GM23338 (cell line): Measurements from ENCODE around the gene PRSS23. TPM values are rescaled to one million over a fixed set of nuclear protein-coding genes. Genes with fewer than 3 reads are reported as not detected.

Experiments used
- ATAC-seq: fragments of 200-7000 bp; cut with Tn5 transposase; 3 replicates; pipeline ENCODE4 v1.9.1; 2020
- DNase-seq: peaks from one replicate; pipeline ENCODE4 v3.0.0-alpha.2; 2015; ENCODE audit warnings: low spot score
- H2AFZ ChIP-seq: fragments of 200-600 bp; sonication (generic); 2 replicates; pipeline ENCODE4 v1.8.0; 2016; ENCODE audit warnings: antibody characterized with exemption, mild to moderate bottlenecking, moderate library complexity
- H3F3A ChIP-seq: fragments of 200-600 bp; sonication (generic); replicated peaks from 2 replicates; pipeline ENCODE4 v1.8.0; 2017; ENCODE audit warnings: antibody characterized with exemption, mixed run types, low read depth
- H3K27ac ChIP-seq: fragments of 200-600 bp; sonication (generic); 2 replicates; pipeline ENCODE4 v1.6.1; 2016; ENCODE audit warnings: low read depth
- H3K27me3 ChIP-seq: fragments of 200-600 bp; sonication (generic); 2 replicates; pipeline ENCODE4 v1.8.0; 2016; ENCODE audit warnings: mild to moderate bottlenecking, mixed run types, moderate library complexity; ENCODE audit not compliant: insufficient read depth
- H3K36me3 ChIP-seq: fragments of 200-600 bp; sonication (generic); 2 replicates; pipeline ENCODE4 v1.8.0; 2016; ENCODE audit warnings: mild to moderate bottlenecking; ENCODE audit not compliant: insufficient read depth
- H3K4me1 ChIP-seq: fragments of 200-600 bp; sonication (generic); 2 replicates; pipeline ENCODE4 v1.8.0; 2016; ENCODE audit warnings: mild to moderate bottlenecking, moderate library complexity; ENCODE audit not compliant: insufficient read depth
- H3K4me2 ChIP-seq: fragments of 200-600 bp; sonication (generic); 2 replicates; pipeline ENCODE4 v1.7.1; 2017; ENCODE audit warnings: mixed run types
- H3K4me3 ChIP-seq: fragments of 200-600 bp; sonication (generic); 2 replicates; pipeline ENCODE4 v1.6.1; 2016; ENCODE audit warnings: mixed run types
- H3K79me2 ChIP-seq: fragments of 200-600 bp; sonication (generic); replicated peaks from 2 replicates; pipeline ENCODE4 v1.8.0; 2017; ENCODE audit warnings: mild to moderate bottlenecking; ENCODE audit not compliant: insufficient read depth
- H3K9me2 ChIP-seq: fragments of 200-600 bp; sonication (generic); 2 replicates; pipeline ENCODE4 v1.8.0; 2017; ENCODE audit not compliant: insufficient read depth
- H4K20me1 ChIP-seq: fragments of 200-600 bp; sonication (generic); replicated peaks from 2 replicates; pipeline ENCODE4 v1.8.0; 2017; ENCODE audit warnings: mild to moderate bottlenecking; ENCODE audit not compliant: insufficient read depth
- H3K27ac Mint-ChIP-seq: 2 replicates; pipeline ENCODE4 v1.8.0; 2020; ENCODE audit warnings: inconsistent platforms, mild to moderate bottlenecking, moderate library complexity, mixed read lengths
- H3K27me3 Mint-ChIP-seq: 3 replicates; pipeline ENCODE4 v1.8.0; 2022; ENCODE audit warnings: low read depth, mild to moderate bottlenecking, moderate library complexity, mixed read lengths, inconsistent platforms; ENCODE audit not compliant: insufficient read depth, poor library complexity
- H3K36me3 Mint-ChIP-seq: 3 replicates; pipeline ENCODE4 v1.8.0; 2021; ENCODE audit warnings: low read depth, mild to moderate bottlenecking, inconsistent platforms, moderate library complexity, mixed read lengths
- H3K4me1 Mint-ChIP-seq: 3 replicates; pipeline ENCODE4 v1.8.0; 2020; ENCODE audit warnings: mild to moderate bottlenecking, inconsistent platforms, mixed read lengths
- H3K4me3 Mint-ChIP-seq: 3 replicates; pipeline ENCODE4 v1.8.0; 2021; ENCODE audit warnings: moderate library complexity, mild to moderate bottlenecking, inconsistent platforms, mixed read lengths
- H3K9me3 Mint-ChIP-seq: 3 replicates; pipeline ENCODE4 v1.8.0; 2020; ENCODE audit warnings: moderate library complexity, mild to moderate bottlenecking, inconsistent platforms, mixed read lengths
- EZH2 ChIP-seq: fragments of 200-600 bp; sonication (generic); IDR thresholded peaks from one replicate; pipeline ENCODE4 v1.8.0; 2017; ENCODE audit warnings: antibody characterized with exemption, mild to moderate bottlenecking, low read depth; ENCODE audit not compliant: unreplicated experiment
- JUNB ChIP-seq: IDR thresholded peaks from one replicate; pipeline ENCODE4 v1.6.1; 2016; ENCODE audit warnings: antibody characterized with exemption; ENCODE audit not compliant: unreplicated experiment
- NANOG ChIP-seq: IDR thresholded peaks from 2 replicates; pipeline ENCODE4 v1.6.1; 2016; ENCODE audit warnings: antibody characterized with exemption, borderline replicate concordance
- POLR2AphosphoS5 ChIP-seq: IDR thresholded peaks from 2 replicates; pipeline ENCODE4 v1.6.1; 2016; ENCODE audit warnings: antibody characterized with exemption, low read depth
- STAT1 ChIP-seq: IDR thresholded peaks from one replicate; pipeline ENCODE4 v1.6.1; 2016; ENCODE audit warnings: antibody characterized with exemption; ENCODE audit not compliant: unreplicated experiment
- ZNF114 ChIP-seq: fragments of 250-450 bp; sonication (Bioruptor Pico); IDR thresholded peaks from 2 replicates; pipeline ENCODE4 v1.5.0; 2020; ENCODE audit warnings: mild to moderate bottlenecking, moderate library complexity
- polyA plus RNA-seq: library from polyadenylated mRNA; unstranded; fragments of >200 nt; fragmentation: Nextera tagmentation; extraction: Ambion mirVana; gene quantifications from 2 replicates; pipeline ENCODE4 v1.2.1, GENCODE V29; 2016
- total RNA-seq: library from RNA; depleted of rRNA; stranded (reverse); fragments of >200 nt; shearing (Covaris generic); gene quantifications from 2 replicates; pipeline ENCODE4 v1.2.3, GENCODE V29; 2014
- TF ChIP-seq, protein P1 (sequence below): fragments of 250-450 bp; sonication (Bioruptor Pico); IDR thresholded peaks from 2 replicates; pipeline ENCODE4 v1.5.0; 2020; ENCODE audit warnings: mild to moderate bottlenecking, moderate library complexity
- TF ChIP-seq, protein P2 (sequence below): IDR thresholded peaks from 2 replicates; pipeline ENCODE4 v1.6.1; 2016; ENCODE audit warnings: antibody characterized with exemption

The PRSS23 gene
- total and polyA plus RNA-seq, 2 experiments from 2014 or later = 3.9 to 4.7 TPM

- no peak overlapping the region for H2AFZ ChIP-seq
- no peaks in the 10 kb centered on the region for H4K20me1 ChIP-seq
- peaks cover 13% of the 10 kb centered on the region for H3K9me2 ChIP-seq
- no peaks in the 10 kb centered on the region for H3K79me2 ChIP-seq
- Mint-ChIP-seq H3K27ac (no peak overlapping the region), H3K9me3 (no peaks in the 10 kb centered on the region), H3K27me3 (no peaks in the 10 kb centered on the region), H3K4me3 (no peak overlapping the region), H3K36me3 (no peaks in the 10 kb centered on the region; the same call in 2 of the 3 replicates), H3K4me1 (peaks cover 5% of the 10 kb centered on the region)
- DNase-seq (no peak), ATAC-seq (no peak)
- TF ChIP-seq ZNF114 (CRISPR knock-in tag) (no peak), EZH2 (no peak), POLR2AphosphoS5 (no peak), JUNB (no peak), STAT1 (no peak), NANOG (no peak)
- TF ChIP-seq, protein P1, sequence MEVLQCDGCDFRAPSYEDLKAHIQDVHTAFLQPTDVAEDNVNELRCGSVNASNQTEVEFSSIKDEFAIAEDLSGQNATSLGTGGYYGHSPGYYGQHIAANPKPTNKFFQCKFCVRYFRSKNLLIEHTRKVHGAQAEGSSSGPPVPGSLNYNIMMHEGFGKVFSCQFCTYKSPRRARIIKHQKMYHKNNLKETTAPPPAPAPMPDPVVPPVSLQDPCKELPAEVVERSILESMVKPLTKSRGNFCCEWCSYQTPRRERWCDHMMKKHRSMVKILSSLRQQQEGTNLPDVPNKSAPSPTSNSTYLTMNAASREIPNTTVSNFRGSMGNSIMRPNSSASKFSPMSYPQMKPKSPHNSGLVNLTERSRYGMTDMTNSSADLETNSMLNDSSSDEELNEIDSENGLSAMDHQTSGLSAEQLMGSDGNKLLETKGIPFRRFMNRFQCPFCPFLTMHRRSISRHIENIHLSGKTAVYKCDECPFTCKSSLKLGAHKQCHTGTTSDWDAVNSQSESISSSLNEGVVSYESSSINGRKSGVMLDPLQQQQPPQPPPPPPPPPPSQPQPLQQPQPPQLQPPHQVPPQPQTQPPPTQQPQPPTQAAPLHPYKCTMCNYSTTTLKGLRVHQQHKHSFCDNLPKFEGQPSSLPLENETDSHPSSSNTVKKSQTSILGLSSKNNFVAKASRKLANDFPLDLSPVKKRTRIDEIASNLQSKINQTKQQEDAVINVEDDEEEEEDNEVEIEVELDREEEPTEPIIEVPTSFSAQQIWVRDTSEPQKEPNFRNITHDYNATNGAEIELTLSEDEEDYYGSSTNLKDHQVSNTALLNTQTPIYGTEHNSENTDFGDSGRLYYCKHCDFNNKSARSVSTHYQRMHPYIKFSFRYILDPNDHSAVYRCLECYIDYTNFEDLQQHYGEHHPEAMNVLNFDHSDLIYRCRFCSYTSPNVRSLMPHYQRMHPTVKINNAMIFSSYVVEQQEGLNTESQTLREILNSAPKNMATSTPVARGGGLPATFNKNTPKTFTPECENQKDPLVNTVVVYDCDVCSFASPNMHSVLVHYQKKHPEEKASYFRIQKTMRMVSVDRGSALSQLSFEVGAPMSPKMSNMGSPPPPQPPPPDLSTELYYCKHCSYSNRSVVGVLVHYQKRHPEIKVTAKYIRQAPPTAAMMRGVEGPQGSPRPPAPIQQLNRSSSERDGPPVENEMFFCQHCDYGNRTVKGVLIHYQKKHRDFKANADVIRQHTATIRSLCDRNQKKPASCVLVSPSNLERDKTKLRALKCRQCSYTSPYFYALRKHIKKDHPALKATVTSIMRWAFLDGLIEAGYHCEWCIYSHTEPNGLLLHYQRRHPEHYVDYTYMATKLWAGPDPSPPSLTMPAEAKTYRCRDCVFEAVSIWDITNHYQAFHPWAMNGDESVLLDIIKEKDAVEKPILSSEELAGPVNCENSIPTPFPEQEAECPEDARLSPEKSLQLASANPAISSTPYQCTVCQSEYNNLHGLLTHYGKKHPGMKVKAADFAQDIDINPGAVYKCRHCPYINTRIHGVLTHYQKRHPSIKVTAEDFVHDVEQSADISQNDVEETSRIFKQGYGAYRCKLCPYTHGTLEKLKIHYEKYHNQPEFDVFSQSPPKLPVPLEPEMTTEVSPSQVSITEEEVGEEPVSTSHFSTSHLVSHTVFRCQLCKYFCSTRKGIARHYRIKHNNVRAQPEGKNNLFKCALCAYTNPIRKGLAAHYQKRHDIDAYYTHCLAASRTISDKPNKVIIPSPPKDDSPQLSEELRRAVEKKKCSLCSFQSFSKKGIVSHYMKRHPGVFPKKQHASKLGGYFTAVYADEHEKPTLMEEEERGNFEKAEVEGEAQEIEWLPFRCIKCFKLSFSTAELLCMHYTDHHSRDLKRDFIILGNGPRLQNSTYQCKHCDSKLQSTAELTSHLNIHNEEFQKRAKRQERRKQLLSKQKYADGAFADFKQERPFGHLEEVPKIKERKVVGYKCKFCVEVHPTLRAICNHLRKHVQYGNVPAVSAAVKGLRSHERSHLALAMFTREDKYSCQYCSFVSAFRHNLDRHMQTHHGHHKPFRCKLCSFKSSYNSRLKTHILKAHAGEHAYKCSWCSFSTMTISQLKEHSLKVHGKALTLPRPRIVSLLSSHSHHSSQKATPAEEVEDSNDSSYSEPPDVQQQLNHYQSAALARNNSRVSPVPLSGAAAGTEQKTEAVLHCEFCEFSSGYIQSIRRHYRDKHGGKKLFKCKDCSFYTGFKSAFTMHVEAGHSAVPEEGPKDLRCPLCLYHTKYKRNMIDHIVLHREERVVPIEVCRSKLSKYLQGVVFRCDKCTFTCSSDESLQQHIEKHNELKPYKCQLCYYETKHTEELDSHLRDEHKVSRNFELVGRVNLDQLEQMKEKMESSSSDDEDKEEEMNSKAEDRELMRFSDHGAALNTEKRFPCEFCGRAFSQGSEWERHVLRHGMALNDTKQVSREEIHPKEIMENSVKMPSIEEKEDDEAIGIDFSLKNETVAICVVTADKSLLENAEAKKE (CRISPR knock-in tag) = no peak
- TF ChIP-seq, protein P2, sequence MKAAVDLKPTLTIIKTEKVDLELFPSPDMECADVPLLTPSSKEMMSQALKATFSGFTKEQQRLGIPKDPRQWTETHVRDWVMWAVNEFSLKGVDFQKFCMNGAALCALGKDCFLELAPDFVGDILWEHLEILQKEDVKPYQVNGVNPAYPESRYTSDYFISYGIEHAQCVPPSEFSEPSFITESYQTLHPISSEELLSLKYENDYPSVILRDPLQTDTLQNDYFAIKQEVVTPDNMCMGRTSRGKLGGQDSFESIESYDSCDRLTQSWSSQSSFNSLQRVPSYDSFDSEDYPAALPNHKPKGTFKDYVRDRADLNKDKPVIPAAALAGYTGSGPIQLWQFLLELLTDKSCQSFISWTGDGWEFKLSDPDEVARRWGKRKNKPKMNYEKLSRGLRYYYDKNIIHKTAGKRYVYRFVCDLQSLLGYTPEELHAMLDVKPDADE = no peak
- H3F3A ChIP-seq = no peaks in the 10 kb centered on the region
- no peaks in the 10 kb centered on the region for H3K27me3 ChIP-seq
- H3K4me2 ChIP-seq = no peak overlapping the region
- no peaks in the 10 kb centered on the region for H3K36me3 ChIP-seq
- H3K4me3 ChIP-seq = no peak overlapping the region
- no peaks in the 10 kb centered on the region for H3K4me1 ChIP-seq
- no peak overlapping the region for H3K27ac ChIP-seq
Measured at GRCh38 chr11:86765203-86765602, 35.1 kb upstream of the PRSS23 start.
